HL-60 (cell line): ENCODE results near the gene CD63.

Source experiments
- GABPA ChIP-seq: IDR thresholded peaks from 2 replicates; pipeline ENCODE4 v1.6.1; 2012; ENCODE audit warnings: low read depth
- POLR2AphosphoS5 ChIP-seq: IDR thresholded peaks from 2 replicates; pipeline ENCODE4 v1.6.1; 2012; ENCODE audit warnings: low read depth
- SPI1 ChIP-seq: IDR thresholded peaks from 2 replicates; pipeline ENCODE4 v1.6.1; 2012; ENCODE audit warnings: low read depth, mild to moderate bottlenecking, borderline replicate concordance
- TF ChIP-seq, protein P1 (sequence below): IDR thresholded peaks from one replicate; pipeline ENCODE4 v1.5.1; 2011; ENCODE audit warnings: low read length, control low read depth, inconsistent platforms; ENCODE audit not compliant: insufficient read depth
- TF ChIP-seq, protein P2 (sequence below): IDR thresholded peaks from 2 replicates; pipeline ENCODE4 v1.6.1; 2012; ENCODE audit warnings: low read depth; ENCODE audit not compliant: insufficient replicate concordance

GRCh38 chr12:55713721-55714120 is 15.1 kb downstream of the CD63 start:
- TF ChIP-seq, protein P1, sequence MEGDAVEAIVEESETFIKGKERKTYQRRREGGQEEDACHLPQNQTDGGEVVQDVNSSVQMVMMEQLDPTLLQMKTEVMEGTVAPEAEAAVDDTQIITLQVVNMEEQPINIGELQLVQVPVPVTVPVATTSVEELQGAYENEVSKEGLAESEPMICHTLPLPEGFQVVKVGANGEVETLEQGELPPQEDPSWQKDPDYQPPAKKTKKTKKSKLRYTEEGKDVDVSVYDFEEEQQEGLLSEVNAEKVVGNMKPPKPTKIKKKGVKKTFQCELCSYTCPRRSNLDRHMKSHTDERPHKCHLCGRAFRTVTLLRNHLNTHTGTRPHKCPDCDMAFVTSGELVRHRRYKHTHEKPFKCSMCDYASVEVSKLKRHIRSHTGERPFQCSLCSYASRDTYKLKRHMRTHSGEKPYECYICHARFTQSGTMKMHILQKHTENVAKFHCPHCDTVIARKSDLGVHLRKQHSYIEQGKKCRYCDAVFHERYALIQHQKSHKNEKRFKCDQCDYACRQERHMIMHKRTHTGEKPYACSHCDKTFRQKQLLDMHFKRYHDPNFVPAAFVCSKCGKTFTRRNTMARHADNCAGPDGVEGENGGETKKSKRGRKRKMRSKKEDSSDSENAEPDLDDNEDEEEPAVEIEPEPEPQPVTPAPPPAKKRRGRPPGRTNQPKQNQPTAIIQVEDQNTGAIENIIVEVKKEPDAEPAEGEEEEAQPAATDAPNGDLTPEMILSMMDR = no peak
- TF ChIP-seq POLR2AphosphoS5 = no peak
- TF ChIP-seq, protein P2, sequence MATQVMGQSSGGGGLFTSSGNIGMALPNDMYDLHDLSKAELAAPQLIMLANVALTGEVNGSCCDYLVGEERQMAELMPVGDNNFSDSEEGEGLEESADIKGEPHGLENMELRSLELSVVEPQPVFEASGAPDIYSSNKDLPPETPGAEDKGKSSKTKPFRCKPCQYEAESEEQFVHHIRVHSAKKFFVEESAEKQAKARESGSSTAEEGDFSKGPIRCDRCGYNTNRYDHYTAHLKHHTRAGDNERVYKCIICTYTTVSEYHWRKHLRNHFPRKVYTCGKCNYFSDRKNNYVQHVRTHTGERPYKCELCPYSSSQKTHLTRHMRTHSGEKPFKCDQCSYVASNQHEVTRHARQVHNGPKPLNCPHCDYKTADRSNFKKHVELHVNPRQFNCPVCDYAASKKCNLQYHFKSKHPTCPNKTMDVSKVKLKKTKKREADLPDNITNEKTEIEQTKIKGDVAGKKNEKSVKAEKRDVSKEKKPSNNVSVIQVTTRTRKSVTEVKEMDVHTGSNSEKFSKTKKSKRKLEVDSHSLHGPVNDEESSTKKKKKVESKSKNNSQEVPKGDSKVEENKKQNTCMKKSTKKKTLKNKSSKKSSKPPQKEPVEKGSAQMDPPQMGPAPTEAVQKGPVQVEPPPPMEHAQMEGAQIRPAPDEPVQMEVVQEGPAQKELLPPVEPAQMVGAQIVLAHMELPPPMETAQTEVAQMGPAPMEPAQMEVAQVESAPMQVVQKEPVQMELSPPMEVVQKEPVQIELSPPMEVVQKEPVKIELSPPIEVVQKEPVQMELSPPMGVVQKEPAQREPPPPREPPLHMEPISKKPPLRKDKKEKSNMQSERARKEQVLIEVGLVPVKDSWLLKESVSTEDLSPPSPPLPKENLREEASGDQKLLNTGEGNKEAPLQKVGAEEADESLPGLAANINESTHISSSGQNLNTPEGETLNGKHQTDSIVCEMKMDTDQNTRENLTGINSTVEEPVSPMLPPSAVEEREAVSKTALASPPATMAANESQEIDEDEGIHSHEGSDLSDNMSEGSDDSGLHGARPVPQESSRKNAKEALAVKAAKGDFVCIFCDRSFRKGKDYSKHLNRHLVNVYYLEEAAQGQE = no peak
- no peak for TF ChIP-seq SPI1
- no peak for TF ChIP-seq GABPA
